ENCODE results near the gene RAB11FIP4.

DNA sequence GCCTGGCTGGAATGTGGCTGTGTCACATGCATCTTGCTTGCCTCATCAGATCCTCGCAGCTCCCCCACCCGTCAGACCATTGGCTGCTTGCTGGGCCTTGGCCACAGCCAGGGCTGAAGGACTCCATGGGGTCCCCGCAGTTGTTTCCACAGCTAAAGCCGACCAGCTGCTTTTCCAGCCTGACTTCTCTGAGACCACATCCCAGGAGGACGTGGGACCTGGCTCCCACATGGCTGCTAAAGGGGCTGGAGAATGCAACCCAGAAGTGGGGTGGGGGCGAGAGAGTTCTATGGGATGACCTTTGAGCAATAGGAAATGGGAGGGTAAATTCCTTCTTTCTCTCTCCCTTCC lies 193.8 kb downstream of the RAB11FIP4 start:
- TF ChIP-seq POLR2A (IDR thresholded peaks at IDR 0.05) (no peak), POLR2AphosphoS5 (IDR thresholded peaks at IDR 0.05) (no peak)
- TF ChIP-seq, protein P1, sequence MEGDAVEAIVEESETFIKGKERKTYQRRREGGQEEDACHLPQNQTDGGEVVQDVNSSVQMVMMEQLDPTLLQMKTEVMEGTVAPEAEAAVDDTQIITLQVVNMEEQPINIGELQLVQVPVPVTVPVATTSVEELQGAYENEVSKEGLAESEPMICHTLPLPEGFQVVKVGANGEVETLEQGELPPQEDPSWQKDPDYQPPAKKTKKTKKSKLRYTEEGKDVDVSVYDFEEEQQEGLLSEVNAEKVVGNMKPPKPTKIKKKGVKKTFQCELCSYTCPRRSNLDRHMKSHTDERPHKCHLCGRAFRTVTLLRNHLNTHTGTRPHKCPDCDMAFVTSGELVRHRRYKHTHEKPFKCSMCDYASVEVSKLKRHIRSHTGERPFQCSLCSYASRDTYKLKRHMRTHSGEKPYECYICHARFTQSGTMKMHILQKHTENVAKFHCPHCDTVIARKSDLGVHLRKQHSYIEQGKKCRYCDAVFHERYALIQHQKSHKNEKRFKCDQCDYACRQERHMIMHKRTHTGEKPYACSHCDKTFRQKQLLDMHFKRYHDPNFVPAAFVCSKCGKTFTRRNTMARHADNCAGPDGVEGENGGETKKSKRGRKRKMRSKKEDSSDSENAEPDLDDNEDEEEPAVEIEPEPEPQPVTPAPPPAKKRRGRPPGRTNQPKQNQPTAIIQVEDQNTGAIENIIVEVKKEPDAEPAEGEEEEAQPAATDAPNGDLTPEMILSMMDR (IDR thresholded peaks at IDR 0.05) = no peak

Measured in gastroesophageal sphincter (tissue), 3 donors.